Nephron (organoid): ENCODE measurements around the gene ASB2.
A peak's percentile ranks its signal among the peaks of the same experiment; 100 is the strongest.

Source experiments
- H3K27ac Mint-ChIP-seq, 3 experiments: 2 replicates each; pipeline ENCODE4 v1.8.0; 2020; ENCODE audit warnings: mixed read lengths in 3 of 3, mild to moderate bottlenecking in 2 of 3, moderate library complexity in 1 of 3
- H3K27me3 Mint-ChIP-seq: 2 replicates; pipeline ENCODE4 v1.8.0; 2021; ENCODE audit warnings: low read depth, mild to moderate bottlenecking, moderate library complexity, mixed read lengths
- H3K36me3 Mint-ChIP-seq: 2 replicates; pipeline ENCODE4 v1.8.0; 2020; ENCODE audit warnings: low read depth, mixed read lengths
- H3K4me1 Mint-ChIP-seq: 2 replicates; pipeline ENCODE4 v1.8.0; 2020; ENCODE audit warnings: mixed read lengths
- H3K4me3 Mint-ChIP-seq, 3 experiments: 2 replicates each; pipeline ENCODE4 v1.8.0; 2020; ENCODE audit warnings: mild to moderate bottlenecking in 3 of 3, mixed read lengths in 3 of 3, moderate library complexity in 2 of 3
- H3K9me3 Mint-ChIP-seq: 2 replicates; pipeline ENCODE4 v1.8.0; 2020; ENCODE audit warnings: mixed read lengths
- TF ChIP-seq, protein P1 (sequence below), 3 experiments: fragments of 200-600 bp; sonication (generic); IDR thresholded peaks; one replicate each; pipeline ENCODE4 v1.5.0; 2021; ENCODE audit warnings: antibody characterized with exemption in 3 of 3; ENCODE audit not compliant: unreplicated experiment in 3 of 3

The ASB2 gene

GRCh38 chr14:93940437-93940836 lies 35.9 kb downstream of the ASB2 start:
- peak overlapping the region; percentile 4 to 45 (median 37) for H3K4me3 Mint-ChIP-seq
- peaks cover 67% of the 10 kb centered on the region for H3K27me3 Mint-ChIP-seq
- H3K4me1 Mint-ChIP-seq = peaks cover 30% of the 10 kb centered on the region
- H3K27ac Mint-ChIP-seq = no peak overlapping the region
- TF ChIP-seq, protein P1, sequence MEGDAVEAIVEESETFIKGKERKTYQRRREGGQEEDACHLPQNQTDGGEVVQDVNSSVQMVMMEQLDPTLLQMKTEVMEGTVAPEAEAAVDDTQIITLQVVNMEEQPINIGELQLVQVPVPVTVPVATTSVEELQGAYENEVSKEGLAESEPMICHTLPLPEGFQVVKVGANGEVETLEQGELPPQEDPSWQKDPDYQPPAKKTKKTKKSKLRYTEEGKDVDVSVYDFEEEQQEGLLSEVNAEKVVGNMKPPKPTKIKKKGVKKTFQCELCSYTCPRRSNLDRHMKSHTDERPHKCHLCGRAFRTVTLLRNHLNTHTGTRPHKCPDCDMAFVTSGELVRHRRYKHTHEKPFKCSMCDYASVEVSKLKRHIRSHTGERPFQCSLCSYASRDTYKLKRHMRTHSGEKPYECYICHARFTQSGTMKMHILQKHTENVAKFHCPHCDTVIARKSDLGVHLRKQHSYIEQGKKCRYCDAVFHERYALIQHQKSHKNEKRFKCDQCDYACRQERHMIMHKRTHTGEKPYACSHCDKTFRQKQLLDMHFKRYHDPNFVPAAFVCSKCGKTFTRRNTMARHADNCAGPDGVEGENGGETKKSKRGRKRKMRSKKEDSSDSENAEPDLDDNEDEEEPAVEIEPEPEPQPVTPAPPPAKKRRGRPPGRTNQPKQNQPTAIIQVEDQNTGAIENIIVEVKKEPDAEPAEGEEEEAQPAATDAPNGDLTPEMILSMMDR (IDR thresholded peaks at IDR 0.05; ENCODE audit: unreplicated experiment in 3 of 3) = no peak
- no peaks in the 10 kb centered on the region for H3K9me3 Mint-ChIP-seq
- no peaks in the 10 kb centered on the region for H3K36me3 Mint-ChIP-seq

GRCh38 chr14:93939304-93940229 lies 36.8 kb downstream of the ASB2 start:
- H3K27me3 Mint-ChIP-seq = peaks cover 76% of the 10 kb centered on the region
- H3K27ac Mint-ChIP-seq = no peak overlapping the region
- no peaks in the 10 kb centered on the region for H3K9me3 Mint-ChIP-seq
- peaks cover 23% of the 10 kb centered on the region for H3K4me1 Mint-ChIP-seq
- H3K4me3 Mint-ChIP-seq = peak overlapping the region in 2 of 3 experiments; percentile 32 to 59
- H3K36me3 Mint-ChIP-seq = no peaks in the 10 kb centered on the region
- TF ChIP-seq, protein P1 (IDR thresholded peaks at IDR 0.05; ENCODE audit: unreplicated experiment in 3 of 3) = peak; percentile 91 to 97 (median 92)

DNA sequence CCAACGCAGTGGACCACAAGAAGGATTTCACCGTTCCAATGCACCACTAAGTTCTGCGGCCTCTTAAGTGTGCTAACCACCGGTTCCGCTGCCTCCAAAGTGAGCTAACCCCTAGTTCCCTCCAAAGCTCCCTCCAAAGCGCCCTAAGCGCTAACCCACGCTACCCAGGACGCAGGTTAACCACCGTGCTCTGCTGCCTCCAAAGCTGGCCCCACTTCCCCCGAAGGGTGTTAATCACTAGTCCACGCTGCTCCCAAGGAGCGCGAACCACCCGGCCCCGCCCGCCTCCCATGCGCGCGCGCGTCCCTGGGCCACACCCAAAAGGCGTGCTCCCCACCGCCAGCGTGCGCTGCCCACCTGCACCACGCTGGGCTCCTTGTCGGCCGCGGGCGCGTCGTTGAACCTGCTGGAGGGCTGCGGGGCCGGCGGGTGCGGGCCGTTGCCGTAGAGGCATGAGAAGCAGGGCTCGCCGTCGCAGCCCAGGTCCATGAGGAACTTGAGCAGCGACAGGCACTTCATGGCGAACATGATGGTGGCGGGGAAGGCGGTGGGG lies 37.5 kb downstream of the ASB2 start:
- Mint-ChIP-seq H3K4me1 (peaks cover 16% of the 10 kb centered on the region), H3K27me3 (peaks cover 74% of the 10 kb centered on the region), H3K36me3 (no peaks in the 10 kb centered on the region), H3K9me3 (no peaks in the 10 kb centered on the region), H3K27ac (no peak overlapping the region), H3K4me3 (peak overlapping the region in 2 of 3 experiments; percentile 32 to 59)
- TF ChIP-seq, protein P1 (IDR thresholded peaks at IDR 0.05; ENCODE audit: unreplicated experiment in 3 of 3) = no peak

GRCh38 chr14:93937519-93937918 lies 38.9 kb downstream of the ASB2 start:
- Mint-ChIP-seq H3K4me3 (no peak overlapping the region), H3K4me1 (peaks cover 12% of the 10 kb centered on the region), H3K9me3 (no peaks in the 10 kb centered on the region), H3K36me3 (no peaks in the 10 kb centered on the region), H3K27me3 (peaks cover 76% of the 10 kb centered on the region), H3K27ac (no peak overlapping the region)
- TF ChIP-seq, protein P1 (IDR thresholded peaks at IDR 0.05; ENCODE audit: unreplicated experiment in 3 of 3) = no peak

GRCh38 chr14:93936926-93937325 lies 39.4 kb downstream of the ASB2 start:
- Mint-ChIP-seq H3K4me1 (peaks cover 8% of the 10 kb centered on the region), H3K27me3 (peaks cover 73% of the 10 kb centered on the region), H3K9me3 (no peaks in the 10 kb centered on the region), H3K27ac (no peak overlapping the region), H3K4me3 (no peak overlapping the region), H3K36me3 (no peaks in the 10 kb centered on the region)
- TF ChIP-seq, protein P1 (IDR thresholded peaks at IDR 0.05; ENCODE audit: unreplicated experiment in 3 of 3) = no peak
